Endothelial cell of umbilical vein (primary cell): ENCODE measurements around the gene LIX1.

ENCODE experiments used
- EZH2 ChIP-seq: IDR thresholded peaks from 2 replicates; pipeline ENCODE4 v1.6.1; 2012; ENCODE audit warnings: borderline replicate concordance, low read depth, mild to moderate bottlenecking, moderate library complexity, low read length, inconsistent platforms; ENCODE audit not compliant: severe bottlenecking
- FOS ChIP-seq: IDR thresholded peaks from 2 replicates; pipeline ENCODE4 v1.6.1; 2011; ENCODE audit warnings: mild to moderate bottlenecking, low read length, moderate library complexity, borderline replicate concordance; ENCODE audit not compliant: insufficient read depth
- GATA2 ChIP-seq: IDR thresholded peaks from 2 replicates; pipeline ENCODE4 v1.7.0; 2011; ENCODE audit warnings: low read depth, mild to moderate bottlenecking, moderate library complexity, mixed read lengths, low read length; ENCODE audit not compliant: insufficient read length, insufficient read depth
- MAX ChIP-seq: IDR thresholded peaks from 2 replicates; pipeline ENCODE4 v1.6.1; 2011; ENCODE audit not compliant: insufficient read depth, insufficient read length
- POLR2A ChIP-seq: IDR thresholded peaks from 2 replicates; pipeline ENCODE4 v1.6.1; 2012; ENCODE audit warnings: low read depth, mild to moderate bottlenecking, control low read depth, low read length
- POLR2AphosphoS5 ChIP-seq: IDR thresholded peaks from 2 replicates; pipeline ENCODE4 v1.6.1; 2012; ENCODE audit warnings: low read depth, mild to moderate bottlenecking, control low read depth, low read length, moderate library complexity; ENCODE audit not compliant: insufficient read depth
- TF ChIP-seq, protein P1 (sequence below), 2 donors: IDR thresholded peaks; 1 replicate in 1 of 2; 2 replicates in 1 of 2; pipeline ENCODE4 v1.5.1; 2011; ENCODE audit warnings: low read length in 2 of 2, mild to moderate bottlenecking in 2 of 2, moderate library complexity in 2 of 2, control low read depth in 1 of 2, inconsistent platforms in 1 of 2, low read depth in 1 of 2; ENCODE audit not compliant: insufficient read depth in 1 of 2; ENCODE audit errors: extremely low read depth in 1 of 2

DNA sequence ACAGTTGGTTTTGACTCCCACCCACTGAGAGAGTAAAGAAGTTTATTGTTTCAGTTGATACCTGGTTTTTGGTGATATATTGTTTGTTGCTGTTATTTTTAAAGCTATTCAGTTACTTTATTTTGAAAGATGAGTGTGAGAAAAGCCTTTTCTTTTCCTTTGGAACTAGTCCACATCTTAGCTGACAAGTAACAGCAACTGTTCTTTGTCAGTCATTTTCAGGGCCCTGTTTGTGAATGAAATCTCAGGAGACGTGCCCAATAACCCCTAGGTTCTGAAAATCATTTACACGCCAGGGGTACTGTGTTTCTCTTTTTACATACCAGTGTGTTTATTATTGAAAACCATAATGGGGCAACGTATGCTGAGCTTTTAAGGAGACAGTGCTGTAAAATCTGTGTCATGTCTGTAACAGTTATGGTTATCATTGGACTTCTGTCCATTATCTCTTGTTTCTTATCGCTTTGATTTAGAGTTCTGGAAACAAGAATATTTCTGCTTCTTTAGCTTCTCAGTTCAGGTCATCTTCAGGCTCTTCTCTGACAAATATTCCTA, 75.0 kb downstream of the LIX1 start:
- TF ChIP-seq GATA2 (no peak), POLR2AphosphoS5 (no peak), EZH2 (no peak), POLR2A (no peak), MAX (no peak), FOS (no peak)
- TF ChIP-seq, protein P1, sequence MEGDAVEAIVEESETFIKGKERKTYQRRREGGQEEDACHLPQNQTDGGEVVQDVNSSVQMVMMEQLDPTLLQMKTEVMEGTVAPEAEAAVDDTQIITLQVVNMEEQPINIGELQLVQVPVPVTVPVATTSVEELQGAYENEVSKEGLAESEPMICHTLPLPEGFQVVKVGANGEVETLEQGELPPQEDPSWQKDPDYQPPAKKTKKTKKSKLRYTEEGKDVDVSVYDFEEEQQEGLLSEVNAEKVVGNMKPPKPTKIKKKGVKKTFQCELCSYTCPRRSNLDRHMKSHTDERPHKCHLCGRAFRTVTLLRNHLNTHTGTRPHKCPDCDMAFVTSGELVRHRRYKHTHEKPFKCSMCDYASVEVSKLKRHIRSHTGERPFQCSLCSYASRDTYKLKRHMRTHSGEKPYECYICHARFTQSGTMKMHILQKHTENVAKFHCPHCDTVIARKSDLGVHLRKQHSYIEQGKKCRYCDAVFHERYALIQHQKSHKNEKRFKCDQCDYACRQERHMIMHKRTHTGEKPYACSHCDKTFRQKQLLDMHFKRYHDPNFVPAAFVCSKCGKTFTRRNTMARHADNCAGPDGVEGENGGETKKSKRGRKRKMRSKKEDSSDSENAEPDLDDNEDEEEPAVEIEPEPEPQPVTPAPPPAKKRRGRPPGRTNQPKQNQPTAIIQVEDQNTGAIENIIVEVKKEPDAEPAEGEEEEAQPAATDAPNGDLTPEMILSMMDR (IDR thresholded peaks at IDR 0.05; ENCODE audit: extremely low read depth in 1 of 2, insufficient read depth in 1 of 2, low read depth in 1 of 2, low read length in 2 of 2) = no peak
